Kidney epithelial cell (primary cell): ENCODE data around the gene FOLH1. TPM values are rescaled to one million over a fixed set of nuclear protein-coding genes. Genes with fewer than 3 reads are reported as not detected.
A peak's percentile ranks its signal among the peaks of the same experiment; 100 is the strongest.
"Not testable (repeated sequence)": the region's sequence is repeated elsewhere in the genome, so short reads cannot be mapped to it uniquely, and the experiment has no call there.

ENCODE experiments used
- DNase-seq: peaks from one replicate; pipeline ENCODE4 v3.0.0-alpha.2; 2010; ENCODE audit warnings: low read depth
- H3K27me3 ChIP-seq: 2 replicates; pipeline ENCODE4 v1.6.0; 2011; ENCODE audit warnings: low read length; ENCODE audit not compliant: control insufficient read depth, insufficient read depth
- H3K36me3 ChIP-seq: 2 replicates; pipeline ENCODE4 v1.5.1; 2011; ENCODE audit warnings: low read length; ENCODE audit not compliant: control insufficient read depth, insufficient read depth
- H3K4me3 ChIP-seq: 2 replicates; pipeline ENCODE4 v1.5.1; 2011; ENCODE audit warnings: low read depth, mild to moderate bottlenecking, control low read depth, low read length
- total RNA-seq: library from RNA; depleted of rRNA; stranded (reverse); fragments of >200 nt; gene quantifications from 2 replicates; pipeline ENCODE4 v1.2.3, GENCODE V29; 2015
- TF ChIP-seq, protein P1 (sequence below): IDR thresholded peaks from 2 replicates; pipeline ENCODE4 v1.5.1; 2011; ENCODE audit warnings: mild to moderate bottlenecking, moderate library complexity, low read length, control low read depth, inconsistent platforms; ENCODE audit not compliant: insufficient read depth, poor library complexity, severe bottlenecking

The FOLH1 gene
- total RNA-seq: 0.29 TPM in 1 of 2 replicates, not detected in the other

DNA sequence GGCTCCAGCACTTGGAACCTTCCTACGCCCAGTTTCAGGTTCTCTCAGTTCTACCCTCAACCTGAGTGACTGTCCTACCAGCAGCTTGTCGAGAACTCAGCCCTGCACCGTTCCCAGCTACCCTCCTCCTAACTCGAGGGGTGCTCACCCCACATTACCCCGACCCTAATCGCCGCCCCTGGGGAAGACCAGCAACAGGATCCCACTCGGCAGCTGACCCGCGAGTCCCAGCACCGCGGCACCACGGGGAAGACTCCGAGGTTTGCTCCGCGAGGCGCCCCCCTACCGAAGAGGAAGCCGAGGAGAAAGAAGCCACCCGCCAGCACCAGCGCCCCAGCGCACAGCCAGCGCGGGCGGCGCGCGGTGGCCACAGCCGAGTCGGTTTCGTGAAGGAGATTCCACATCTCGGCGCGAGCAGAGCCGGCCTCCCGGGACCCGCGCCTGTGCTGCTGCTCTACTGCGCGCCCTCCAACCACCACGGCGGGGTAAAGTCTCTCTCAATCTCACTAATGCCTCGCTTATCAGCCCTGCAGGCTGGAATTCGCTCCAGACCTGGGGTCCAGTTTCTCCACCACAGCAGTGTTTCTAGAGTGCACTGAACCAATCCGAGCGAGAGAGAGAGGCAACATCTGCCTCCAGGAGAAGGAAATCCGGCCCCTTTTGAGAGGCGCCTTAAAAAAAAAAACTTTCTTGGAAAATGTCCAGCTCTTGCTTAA, at the start of gene FOLH1:
Gene FOLH1 (minus strand): TSS at position 597 of the 716 bp plus-strand sequence. CDS start 193 bp downstream, at position 404.
- H3K4me3 ChIP-seq: peak within 1 kb of the TSS; percentile 30
- no peaks in the 10 kb centered on the region for H3K36me3 ChIP-seq
- TF ChIP-seq, protein P1, sequence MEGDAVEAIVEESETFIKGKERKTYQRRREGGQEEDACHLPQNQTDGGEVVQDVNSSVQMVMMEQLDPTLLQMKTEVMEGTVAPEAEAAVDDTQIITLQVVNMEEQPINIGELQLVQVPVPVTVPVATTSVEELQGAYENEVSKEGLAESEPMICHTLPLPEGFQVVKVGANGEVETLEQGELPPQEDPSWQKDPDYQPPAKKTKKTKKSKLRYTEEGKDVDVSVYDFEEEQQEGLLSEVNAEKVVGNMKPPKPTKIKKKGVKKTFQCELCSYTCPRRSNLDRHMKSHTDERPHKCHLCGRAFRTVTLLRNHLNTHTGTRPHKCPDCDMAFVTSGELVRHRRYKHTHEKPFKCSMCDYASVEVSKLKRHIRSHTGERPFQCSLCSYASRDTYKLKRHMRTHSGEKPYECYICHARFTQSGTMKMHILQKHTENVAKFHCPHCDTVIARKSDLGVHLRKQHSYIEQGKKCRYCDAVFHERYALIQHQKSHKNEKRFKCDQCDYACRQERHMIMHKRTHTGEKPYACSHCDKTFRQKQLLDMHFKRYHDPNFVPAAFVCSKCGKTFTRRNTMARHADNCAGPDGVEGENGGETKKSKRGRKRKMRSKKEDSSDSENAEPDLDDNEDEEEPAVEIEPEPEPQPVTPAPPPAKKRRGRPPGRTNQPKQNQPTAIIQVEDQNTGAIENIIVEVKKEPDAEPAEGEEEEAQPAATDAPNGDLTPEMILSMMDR: no peak
- peak; percentile 2 for DNase-seq
- H3K27me3 ChIP-seq: peaks cover 6% of the 10 kb centered on the region

DNA sequence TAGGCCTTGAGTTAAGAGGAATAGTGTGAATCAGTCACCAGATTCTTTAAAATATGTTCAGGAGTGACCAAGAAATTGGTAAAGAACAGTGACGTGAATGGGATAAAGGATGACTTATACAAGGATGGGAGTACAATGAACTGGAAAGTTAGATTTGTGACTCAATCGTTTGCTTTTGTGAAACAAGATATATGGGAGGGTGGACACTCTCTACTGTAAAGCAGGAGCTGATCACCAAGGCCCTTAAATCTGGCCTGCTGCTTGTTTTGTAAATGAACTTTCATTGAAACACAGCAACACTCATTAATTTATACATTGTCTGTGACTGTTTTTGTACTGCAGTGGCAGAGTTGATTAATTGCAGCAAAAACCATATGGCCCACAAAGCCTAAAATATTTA, 46.7 kb upstream of the FOLH1 start:
- H3K4me3 ChIP-seq, H3K36me3 ChIP-seq, DNase-seq, H3K27me3 ChIP-seq: not testable (repeated sequence)

DNA sequence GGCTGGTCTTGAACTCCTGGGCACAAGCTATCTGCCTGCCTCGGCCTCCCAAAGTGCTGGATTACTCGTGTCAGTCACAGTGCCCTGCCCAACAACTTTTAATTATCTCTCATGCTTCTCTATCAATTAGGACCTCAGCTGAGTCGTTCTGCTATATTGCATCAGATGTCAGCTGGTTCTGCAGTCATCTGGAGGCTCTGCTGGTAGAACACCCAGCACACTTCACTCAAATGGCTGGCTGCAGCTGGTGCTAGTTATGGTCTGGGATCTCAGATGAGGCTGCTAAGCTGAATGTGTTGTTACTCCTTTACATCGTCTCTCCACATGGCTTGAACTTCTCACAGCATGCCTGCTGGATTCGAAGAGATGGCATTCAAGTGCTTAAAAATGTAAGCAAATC, 42.8 kb upstream of the FOLH1 start:
- not testable (repeated sequence) for H3K4me3 ChIP-seq, H3K36me3 ChIP-seq, H3K27me3 ChIP-seq, DNase-seq

DNA sequence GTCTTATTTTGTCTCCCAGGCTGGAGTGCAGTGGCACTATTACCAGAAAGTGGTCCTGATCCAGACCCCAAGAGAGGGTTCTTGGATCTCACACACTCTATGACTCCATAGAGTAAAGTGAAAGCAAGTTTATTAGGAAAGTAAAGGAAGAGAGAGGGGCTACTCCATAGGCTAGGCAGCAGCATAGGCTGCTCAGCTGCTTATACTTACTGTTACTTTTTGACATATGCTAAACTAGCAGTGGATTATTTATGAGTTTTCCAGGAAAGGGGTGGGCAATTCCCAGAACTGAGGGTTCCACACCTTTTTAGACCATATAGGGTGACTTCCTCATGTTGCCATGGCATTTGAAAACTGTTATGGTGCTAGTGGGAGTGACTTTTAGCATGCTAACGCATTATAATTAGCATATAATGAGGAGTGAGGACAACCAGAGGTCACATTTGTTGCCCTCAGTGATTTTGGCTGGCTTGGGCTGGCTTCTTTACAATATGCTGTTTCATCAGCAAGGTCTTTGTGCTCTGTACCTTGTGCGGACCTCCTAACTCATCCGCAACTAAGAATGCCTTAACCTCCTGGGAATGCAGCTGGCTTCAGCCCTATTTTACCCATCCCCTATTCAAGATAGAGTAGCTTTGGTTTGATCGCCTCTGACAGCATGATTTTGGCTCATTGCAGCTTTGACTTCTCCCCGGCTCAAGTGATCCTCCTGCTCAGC, 42.2 kb upstream of the FOLH1 start:
- not testable (repeated sequence) for DNase-seq, H3K27me3 ChIP-seq, H3K4me3 ChIP-seq, H3K36me3 ChIP-seq

DNA sequence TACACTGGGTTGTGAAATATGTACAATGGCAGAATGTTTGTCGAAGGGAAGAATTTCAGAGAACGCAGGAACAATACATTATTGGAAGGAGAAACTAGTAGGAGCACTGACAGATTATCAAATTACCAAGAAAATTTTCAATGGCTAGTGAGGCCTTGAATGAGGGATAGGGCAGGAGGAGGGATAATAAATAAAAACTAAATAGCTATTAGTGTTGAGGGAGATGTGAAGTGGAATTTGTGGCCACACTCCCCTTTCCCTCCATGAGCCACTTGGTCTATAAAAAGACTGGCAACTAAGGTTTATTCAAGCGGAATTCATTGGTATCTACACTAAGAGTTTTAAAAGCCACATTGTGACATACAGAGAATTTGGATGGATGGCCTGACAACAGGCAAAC, 41.0 kb upstream of the FOLH1 start:
- not testable (repeated sequence) for H3K4me3 ChIP-seq, DNase-seq, H3K36me3 ChIP-seq, H3K27me3 ChIP-seq

DNA sequence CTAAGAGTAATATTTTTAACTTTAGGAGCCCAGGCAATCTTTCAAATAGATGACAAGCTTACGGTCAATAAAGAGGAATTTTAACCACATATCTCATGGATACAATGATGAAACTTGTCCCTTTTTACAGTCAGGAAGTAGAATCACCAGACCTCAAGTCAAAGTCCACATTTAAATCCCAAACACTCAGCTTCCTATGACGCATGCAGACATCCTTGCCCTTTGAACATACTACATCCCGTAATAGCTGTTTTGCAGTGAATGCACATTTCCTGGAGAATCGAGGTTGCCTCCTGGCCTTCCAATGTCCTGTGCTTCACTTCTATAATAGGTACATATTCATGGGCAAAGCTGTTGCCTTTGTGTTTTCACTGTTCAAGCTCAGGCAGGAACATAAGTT, 25.3 kb upstream of the FOLH1 start:
- H3K4me3 ChIP-seq, DNase-seq: not testable (repeated sequence)

DNA sequence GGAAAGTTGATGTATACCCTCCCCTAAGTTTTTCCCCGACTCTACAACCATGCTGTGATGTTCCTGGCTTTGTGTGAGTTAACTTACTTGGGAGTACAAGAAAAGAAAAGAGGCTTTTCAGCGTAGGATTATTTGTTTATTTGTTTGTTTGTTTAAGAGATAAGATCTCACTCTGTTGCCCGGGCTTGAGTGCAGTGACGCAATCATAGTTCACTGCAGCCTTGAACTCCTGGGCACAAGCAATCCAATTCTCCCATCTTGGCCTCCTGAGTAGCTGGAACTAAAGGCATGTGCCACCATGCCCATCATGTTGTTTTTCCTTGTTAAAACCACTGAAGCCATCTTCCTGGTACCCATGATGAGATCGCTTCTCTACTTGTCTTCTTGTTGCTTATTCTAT, 24.6 kb upstream of the FOLH1 start:
- H3K4me3 ChIP-seq, H3K27me3 ChIP-seq, H3K36me3 ChIP-seq, DNase-seq: not testable (repeated sequence)

More for the DNA sequence above, 25.3 kb upstream of the FOLH1 start:
- not testable (repeated sequence) for H3K27me3 ChIP-seq, H3K36me3 ChIP-seq

DNA sequence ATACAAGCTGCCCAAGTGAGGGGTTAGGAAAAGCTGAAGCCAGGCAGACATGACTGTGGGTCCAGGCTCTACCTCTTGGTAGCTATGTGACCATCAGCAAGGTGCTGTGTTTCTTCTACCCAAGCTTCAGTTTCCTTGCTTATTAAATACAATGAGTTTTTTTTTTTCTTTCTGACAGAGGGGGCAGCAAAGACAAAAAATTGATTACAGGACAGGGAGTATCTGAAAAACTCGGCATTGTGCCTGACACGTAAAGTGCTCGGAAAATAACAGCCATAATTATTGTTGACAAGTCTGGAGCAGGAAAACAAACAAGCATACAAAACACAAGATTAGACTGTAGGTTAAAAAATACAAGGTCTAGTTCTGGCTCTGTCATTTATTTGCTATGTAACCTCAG, 23.3 kb upstream of the FOLH1 start:
- not testable (repeated sequence) for DNase-seq, H3K27me3 ChIP-seq, H3K4me3 ChIP-seq, H3K36me3 ChIP-seq

DNA sequence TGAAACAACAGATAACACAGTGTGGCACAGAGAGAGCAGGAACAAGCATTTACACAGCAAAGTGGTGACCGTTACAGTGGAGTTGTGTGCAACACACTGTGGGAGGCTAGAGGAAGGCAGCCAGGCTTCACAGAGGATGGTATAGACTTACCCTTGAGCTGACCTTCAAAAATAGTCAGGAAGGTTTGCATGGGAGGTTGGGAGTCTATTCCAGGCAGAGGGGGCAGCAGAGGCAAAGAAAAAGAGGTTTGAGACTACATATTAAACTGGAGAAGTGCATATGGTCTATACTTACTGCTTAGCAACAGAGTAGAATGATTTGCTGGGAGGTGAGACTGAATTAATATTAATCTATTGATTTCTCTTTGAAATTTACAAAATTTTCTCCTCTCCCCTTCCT, 22.1 kb upstream of the FOLH1 start:
- H3K36me3 ChIP-seq, H3K27me3 ChIP-seq, DNase-seq, H3K4me3 ChIP-seq: not testable (repeated sequence)

DNA sequence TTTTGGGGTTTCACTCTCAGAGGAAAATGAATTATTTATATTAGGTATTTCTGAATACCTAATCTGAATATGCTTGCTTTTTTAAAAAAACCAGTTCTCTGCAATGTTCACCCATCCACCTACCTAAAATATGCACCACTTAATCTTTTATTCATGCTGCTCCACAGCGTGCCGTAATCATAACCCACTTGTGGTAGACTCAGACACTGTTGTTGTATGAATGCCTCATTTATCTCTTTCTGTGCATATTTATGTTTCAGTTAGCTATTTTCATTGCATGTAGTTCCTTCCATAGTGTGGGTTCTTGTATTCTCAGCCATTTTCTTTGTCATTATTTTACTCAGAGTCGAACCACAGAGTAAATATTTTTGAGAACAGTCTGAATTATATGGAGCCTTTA, 21.6 kb upstream of the FOLH1 start:
- not testable (repeated sequence) for H3K4me3 ChIP-seq, H3K36me3 ChIP-seq, DNase-seq, H3K27me3 ChIP-seq

DNA sequence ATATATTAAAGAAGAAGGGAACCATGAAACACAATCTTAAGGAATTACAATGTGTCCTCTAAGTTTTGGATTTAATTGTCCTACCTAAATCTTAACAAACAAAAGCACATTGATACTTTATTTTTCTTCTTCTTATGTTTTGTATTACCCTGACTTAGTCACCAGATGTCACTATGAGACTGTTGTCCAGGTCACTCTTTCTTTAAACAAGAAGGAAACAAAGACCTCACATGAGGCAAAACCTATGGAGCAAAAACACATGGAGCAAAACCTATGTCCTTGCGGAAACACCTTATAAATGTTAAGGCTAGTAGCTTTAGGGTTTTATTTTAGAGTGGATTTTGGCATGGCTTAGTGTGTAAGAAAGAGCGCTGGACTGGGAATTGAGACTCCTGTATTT, 20.7 kb upstream of the FOLH1 start:
- not testable (repeated sequence) for H3K4me3 ChIP-seq, H3K27me3 ChIP-seq, H3K36me3 ChIP-seq, DNase-seq

DNA sequence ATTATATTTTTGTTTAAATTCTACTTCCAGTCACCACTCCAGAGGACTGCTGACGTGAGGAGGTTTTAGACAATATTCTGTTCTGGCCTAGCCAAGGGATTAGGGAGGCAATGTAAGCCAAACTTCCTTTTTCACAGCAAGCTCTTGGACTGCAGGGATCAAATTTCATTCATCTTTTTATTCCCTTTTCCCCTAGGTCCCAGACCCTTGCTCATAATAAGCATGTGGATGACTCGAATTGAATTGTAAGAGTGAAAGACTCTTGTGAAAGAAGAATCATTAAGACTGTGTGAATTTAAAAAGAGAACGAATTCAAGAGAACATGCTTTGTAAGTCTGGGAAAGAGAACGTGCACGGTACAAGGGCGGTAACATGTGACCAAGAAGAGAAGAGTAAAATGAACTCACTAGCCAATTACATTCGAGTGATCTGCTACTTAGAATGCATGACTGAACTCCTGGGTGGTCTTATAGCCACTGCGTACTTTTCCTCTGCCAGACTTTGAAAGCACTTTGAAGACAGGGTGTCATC, 16.9 kb upstream of the FOLH1 start:
- H3K36me3 ChIP-seq, H3K27me3 ChIP-seq, DNase-seq, H3K4me3 ChIP-seq: not testable (repeated sequence)
